C4-2B (cell line): ENCODE results near the gene SRRM4.

Experiments
- H3K27ac ChIP-seq: fragments of 450-650 bp; 2 replicates; pipeline ENCODE4 v1.5.1; 2017
- CTCF ChIP-seq: fragments of 450-650 bp; conservative IDR thresholded peaks from 2 replicates; pipeline ENCODE4 v1.5.1; 2017; ENCODE audit warnings: mild to moderate bottlenecking
- ZFX ChIP-seq: fragments of 450-650 bp; IDR thresholded peaks from 2 replicates; pipeline ENCODE4 v1.6.1; 2017

The SRRM4 gene

GRCh38 chr12:119012179-119012578, 30.8 kb downstream of the SRRM4 start:
- TF ChIP-seq CTCF = no peak
- no peak for TF ChIP-seq ZFX
- H3K27ac ChIP-seq = no peak overlapping the region

GRCh38 chr12:119013023-119013422, 31.7 kb downstream of the SRRM4 start:
- no peak for TF ChIP-seq CTCF
- TF ChIP-seq ZFX = no peak

GRCh38 chr12:119014368-119014767, 33.0 kb downstream of the SRRM4 start:
- H3K27ac ChIP-seq = no peak overlapping the region
- TF ChIP-seq ZFX (no peak), CTCF (no peak)

More at GRCh38 chr12:119013023-119013422, 31.7 kb downstream of the SRRM4 start:
- H3K27ac ChIP-seq = no peak overlapping the region

GRCh38 chr12:119016715-119017114, 35.4 kb downstream of the SRRM4 start:
- TF ChIP-seq ZFX (no peak), CTCF (no peak)
- no peak overlapping the region for H3K27ac ChIP-seq

GRCh38 chr12:119019166-119019565, 37.8 kb downstream of the SRRM4 start:
- TF ChIP-seq ZFX = no peak
- TF ChIP-seq CTCF = no peak
- no peak overlapping the region for H3K27ac ChIP-seq

GRCh38 chr12:119020406-119021360, 39.3 kb downstream of the SRRM4 start:
- H3K27ac ChIP-seq = no peak overlapping the region
- TF ChIP-seq ZFX = no peak
- TF ChIP-seq CTCF = peak; percentile 78

GRCh38 chr12:119024356-119024755, 43.0 kb downstream of the SRRM4 start:
- no peak overlapping the region for H3K27ac ChIP-seq
- no peak for TF ChIP-seq CTCF
- TF ChIP-seq ZFX = no peak
